Tibial nerve (tissue), 4 donors: ENCODE results near the gene PIGX. TPM values are rescaled to one million over a fixed set of nuclear protein-coding genes. Genes with fewer than 3 reads are reported as not detected.

Experiments
- DNase-seq, 2 donors: peaks; one replicate each; pipeline ENCODE4 v3.0.0-alpha.2; 2019; ENCODE audit warnings: low spot score in 2 of 2
- H3K27ac ChIP-seq, 4 donors: fragments of 200-600 bp; sonication (generic) in 3 of 4; one replicate each; pipeline ENCODE4 v1.5.1; 2017 to 2019; ENCODE audit warnings: mild to moderate bottlenecking in 1 of 4
- H3K27me3 ChIP-seq, 2 donors: fragments of 200-600 bp; sonication (generic) in 1 of 2; one replicate each; pipeline versions ENCODE4 v1.5.1 to v1.6.0; 2017 to 2019
- H3K36me3 ChIP-seq, 3 donors: fragments of 200-600 bp; sonication (generic); one replicate each; pipeline ENCODE4 v1.5.1; 2018 to 2019
- H3K4me1 ChIP-seq, 4 donors: fragments of 200-600 bp; sonication (generic) in 3 of 4; one replicate each; pipeline ENCODE4 v1.5.1; 2017 to 2019
- H3K4me3 ChIP-seq, 4 donors: fragments of 200-600 bp; sonication (generic) in 3 of 4; one replicate each; pipeline ENCODE4 v1.5.1; 2017 to 2019; ENCODE audit warnings: mild to moderate bottlenecking in 1 of 4, moderate library complexity in 1 of 4
- H3K9me3 ChIP-seq, 4 donors: fragments of 200-600 bp; sonication (generic) in 3 of 4; one replicate each; pipeline ENCODE4 v1.5.1; 2017 to 2019
- EP300 ChIP-seq, 2 donors: sonication (generic); formaldehyde crosslinking; IDR thresholded peaks; one replicate each; pipeline ENCODE4 v1.6.1; 2017; ENCODE audit warnings: antibody characterized with exemption in 2 of 2, mild to moderate bottlenecking in 1 of 2
- POLR2A ChIP-seq, 2 donors: fragments of 450-650 bp; IDR thresholded peaks; one replicate each; pipeline ENCODE4 v1.6.1; 2017; ENCODE audit warnings: antibody characterized with exemption in 2 of 2, mild to moderate bottlenecking in 2 of 2, moderate library complexity in 2 of 2
- WGBS, 2 donors: methylation state at CpG; one replicate each; pipeline ENCODE4 v1.1.5; 2018; 5-methylcytosine and 5-hydroxymethylcytosine counted together
- small RNA-seq: library from RNA; depleted of rRNA; stranded (forward); fragments of <200 nt; gene quantifications from one replicate; pipeline ENCODE3, GENCODE V24; 2016
- total RNA-seq, 4 donors: library from RNA; depleted of rRNA; stranded (reverse); fragments of >200 nt; gene quantifications; one replicate each; pipeline ENCODE4 v1.1.0, GENCODE V29; 2016
- TF ChIP-seq, protein P1 (sequence below), 5 experiments: fragments of 200-600 bp in 3 of 5; fragments of 450-650 bp in 2 of 5; sonication (generic) in 3 of 5; IDR thresholded peaks; one replicate each; pipeline ENCODE4 v1.5.1; 2016 to 2019; ENCODE audit warnings: antibody characterized with exemption in 5 of 5, mild to moderate bottlenecking in 3 of 5, moderate library complexity in 2 of 5

The PIGX gene
- total RNA-seq, 4 donors from 2014 or later: 28.8 to 57.9 (median 33.7) TPM

DNA sequence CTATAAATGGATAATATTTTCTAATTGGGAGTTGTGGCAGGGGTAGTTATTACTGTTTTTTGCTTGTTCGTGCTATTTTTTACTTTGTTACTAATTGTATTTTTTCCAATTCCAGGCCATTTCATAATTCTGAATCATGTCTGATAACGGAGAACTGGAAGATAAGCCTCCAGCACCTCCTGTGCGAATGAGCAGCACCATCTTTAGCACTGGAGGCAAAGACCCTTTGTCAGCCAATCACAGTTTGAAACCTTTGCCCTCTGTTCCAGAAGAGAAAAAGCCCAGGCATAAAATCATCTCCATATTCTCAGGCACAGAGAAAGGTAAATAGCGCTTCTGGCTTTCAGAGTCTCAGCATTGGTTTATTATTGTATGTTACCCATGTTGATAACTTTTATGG, 70.3 kb downstream of the PIGX start:
- H3K4me1 ChIP-seq: peaks cover 0 to 14% (median 0%) of the 10 kb centered on the region in 4 donors
- H3K27me3 ChIP-seq: no peaks in the 10 kb centered on the region
- 94 to 97% methylated on average over 4 of the region's 4 CpGs for WGBS, 2 donors
- no peak overlapping the region for H3K4me3 ChIP-seq
- no peak overlapping the region for H3K27ac ChIP-seq
- TF ChIP-seq, protein P1, sequence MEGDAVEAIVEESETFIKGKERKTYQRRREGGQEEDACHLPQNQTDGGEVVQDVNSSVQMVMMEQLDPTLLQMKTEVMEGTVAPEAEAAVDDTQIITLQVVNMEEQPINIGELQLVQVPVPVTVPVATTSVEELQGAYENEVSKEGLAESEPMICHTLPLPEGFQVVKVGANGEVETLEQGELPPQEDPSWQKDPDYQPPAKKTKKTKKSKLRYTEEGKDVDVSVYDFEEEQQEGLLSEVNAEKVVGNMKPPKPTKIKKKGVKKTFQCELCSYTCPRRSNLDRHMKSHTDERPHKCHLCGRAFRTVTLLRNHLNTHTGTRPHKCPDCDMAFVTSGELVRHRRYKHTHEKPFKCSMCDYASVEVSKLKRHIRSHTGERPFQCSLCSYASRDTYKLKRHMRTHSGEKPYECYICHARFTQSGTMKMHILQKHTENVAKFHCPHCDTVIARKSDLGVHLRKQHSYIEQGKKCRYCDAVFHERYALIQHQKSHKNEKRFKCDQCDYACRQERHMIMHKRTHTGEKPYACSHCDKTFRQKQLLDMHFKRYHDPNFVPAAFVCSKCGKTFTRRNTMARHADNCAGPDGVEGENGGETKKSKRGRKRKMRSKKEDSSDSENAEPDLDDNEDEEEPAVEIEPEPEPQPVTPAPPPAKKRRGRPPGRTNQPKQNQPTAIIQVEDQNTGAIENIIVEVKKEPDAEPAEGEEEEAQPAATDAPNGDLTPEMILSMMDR (IDR thresholded peaks at IDR 0.05): no peak
- TF ChIP-seq EP300 (IDR thresholded peaks at IDR 0.05): no peak
- TF ChIP-seq POLR2A (IDR thresholded peaks at IDR 0.05): no peak
- no peak for DNase-seq
- H3K36me3 ChIP-seq: peaks cover 0 to 48% (median 0%) of the 10 kb centered on the region in 3 donors
- H3K9me3 ChIP-seq: no peaks in the 10 kb centered on the region

Small RNA genes within 50 kb of the gene (small RNA-seq; reads per million reads assigned to genes)
- gene RNU4-89P (not detected), gene RNU6-42P (not detected), gene RNU6-646P (not detected)

Other genes with a start within 250 kb of the PIGX start
- 10 to 100 TPM; 23.6 to 26.2 (median 24.9) TPM for gene RNF168, start 208.6 kb upstream of the PIGX start, total RNA-seq
- not detected for gene SMCO1, start 197.0 kb upstream of the PIGX start, total RNA-seq
- gene WDR53, start 143.8 kb upstream of the PIGX start, total RNA-seq: 10 to 100 TPM in 1 of 4 donors, 1 to 10 TPM in 3; 6.1 to 17.4 (median 9.1) TPM
- gene FBXO45, start 143.7 kb upstream of the PIGX start, total RNA-seq: 10 to 100 TPM in 1 of 4 donors, 1 to 10 TPM in 3; 7.8 to 14.9 (median 8.7) TPM
- gene NRROS, start 72.7 kb upstream of the PIGX start, total RNA-seq: 10 to 100 TPM in 3 of 4 donors, 1 to 10 TPM in 1; 8.6 to 16.4 (median 12.7) TPM
- 1 to 10 TPM; 1.8 to 4.0 (median 3.2) TPM for gene CEP19, start 127 bp upstream of the PIGX start, total RNA-seq
- 10 to 100 TPM; 43.3 to 75.6 (median 49.8) TPM for gene PAK2, start 27.5 kb downstream of the PIGX start, total RNA-seq
- 10 to 100 TPM; 41.1 to 60.6 (median 44.1) TPM for gene SENP5, start 155.5 kb downstream of the PIGX start, total RNA-seq
- gene NCBP2, start 230.2 kb downstream of the PIGX start, total RNA-seq: 10 to 100 TPM; 25.1 to 45.6 (median 36.6) TPM